ENCODE data around the gene MYH9.

The MYH9 gene

GRCh38 chr22:36366291-36366708, 21.5 kb downstream of the MYH9 start:
- DNase-seq = no peak

- peak; percentile 80 for DNase-seq
Measured at GRCh38 chr22:36365020-36365411, 22.8 kb downstream of the MYH9 start.

- no peak for DNase-seq
Measured at GRCh38 chr22:36364255-36365019, 23.3 kb downstream of the MYH9 start.

GRCh38 chr22:36363349-36363981, 24.3 kb downstream of the MYH9 start:
- DNase-seq = no peak

- no peak for DNase-seq
Measured at GRCh38 chr22:36362932-36363331, 24.8 kb downstream of the MYH9 start.

GRCh38 chr22:36362075-36362474, 25.7 kb downstream of the MYH9 start:
- DNase-seq = no peak

- DNase-seq = no peak
Measured at GRCh38 chr22:36360871-36361383, 26.8 kb downstream of the MYH9 start.

- DNase-seq = no peak
Measured at GRCh38 chr22:36360011-36360410, 27.8 kb downstream of the MYH9 start.

GRCh38 chr22:36359470-36359996, 28.2 kb downstream of the MYH9 start:
- no peak for DNase-seq

GRCh38 chr22:36358533-36359469, 29.0 kb downstream of the MYH9 start:
- DNase-seq = no peak

- DNase-seq = no peak
Measured at GRCh38 chr22:36356708-36357624, 30.8 kb downstream of the MYH9 start.

GRCh38 chr22:36355894-36356293, 31.9 kb downstream of the MYH9 start:
- DNase-seq = no peak

- DNase-seq = no peak
Measured at GRCh38 chr22:36355362-36355761, 32.4 kb downstream of the MYH9 start.

- no peak for DNase-seq
Measured at GRCh38 chr22:36352803-36353507, 34.8 kb downstream of the MYH9 start.

- DNase-seq = no peak
Measured at GRCh38 chr22:36351921-36352802, 35.6 kb downstream of the MYH9 start.

- no peak for DNase-seq
Measured at GRCh38 chr22:36350751-36351594, 36.8 kb downstream of the MYH9 start.

- DNase-seq = no peak
Measured at GRCh38 chr22:36349726-36350125, 38.0 kb downstream of the MYH9 start.

- no peak for DNase-seq
Measured at GRCh38 chr22:36348760-36349159, 39.0 kb downstream of the MYH9 start.

GRCh38 chr22:36347094-36347493, 40.7 kb downstream of the MYH9 start:
- DNase-seq = no peak

Measured in activated CD4-positive, CD25-positive, alpha-beta regulatory T cell treated with anti-CD3 and anti-CD28 coated beads, Interleukin-2, amount 50 U/mL, for 72 hours (primary cell).